Fibroblast of pulmonary artery (primary cell): ENCODE data around the gene UCP3.

Experiments used
- DNase-seq: peaks from one replicate; pipeline ENCODE4 v3.0.0-alpha.2; 2010; ENCODE audit warnings: low read depth
- H3K4me3 ChIP-seq: replicated peaks from 2 replicates; pipeline ENCODE4 v1.5.1; 2011; ENCODE audit warnings: low read depth, mild to moderate bottlenecking, control low read depth, low read length, moderate library complexity
- CTCF ChIP-seq: IDR thresholded peaks from 2 replicates; pipeline ENCODE4 v1.5.1; 2011; ENCODE audit warnings: mild to moderate bottlenecking, control low read depth, low read length, inconsistent platforms; ENCODE audit errors: missing control alignments

UCP3 gene

GRCh38 chr11:74018331-74019005 lies 9.6 kb upstream of the UCP3 start:
- DNase-seq = peak; percentile 91

GRCh38 chr11:74017631-74018030 lies 8.7 kb upstream of the UCP3 start:
- no peak for TF ChIP-seq CTCF
- no peak for DNase-seq
- H3K4me3 ChIP-seq = no peak overlapping the region

More at GRCh38 chr11:74018331-74019005, 9.6 kb upstream of the UCP3 start:
- no peak for TF ChIP-seq CTCF
- no peak overlapping the region for H3K4me3 ChIP-seq

GRCh38 chr11:74015919-74016684 lies 7.2 kb upstream of the UCP3 start:
- no peak for DNase-seq
- no peak overlapping the region for H3K4me3 ChIP-seq
- no peak for TF ChIP-seq CTCF

GRCh38 chr11:74014880-74015279 lies 6.0 kb upstream of the UCP3 start:
- no peak overlapping the region for H3K4me3 ChIP-seq
- no peak for DNase-seq
- no peak for TF ChIP-seq CTCF

GRCh38 chr11:74013141-74013540 lies 4.3 kb upstream of the UCP3 start:
- DNase-seq = no peak
- no peak overlapping the region for H3K4me3 ChIP-seq
- no peak for TF ChIP-seq CTCF

GRCh38 chr11:74012074-74012809 lies 3.4 kb upstream of the UCP3 start:
- TF ChIP-seq CTCF = no peak
- DNase-seq = no peak
- no peak overlapping the region for H3K4me3 ChIP-seq
